ENCODE results near the gene PCDH18. TPM values are rescaled to one million over a fixed set of nuclear protein-coding genes. Genes with fewer than 3 reads are reported as not detected.

PCDH18 gene
- total RNA-seq, 1 donor from 2014 or later: 4.9 TPM

GRCh38 chr4:137572647-137573046, 40.4 kb upstream of the PCDH18 start:
- Histone ChIP-seq H3K79me2 (ENCODE audit: insufficient read depth, low read length) (no peaks in the 10 kb centered on the region), H3K4me1 (ENCODE audit: insufficient read depth, low read length) (no peaks in the 10 kb centered on the region), H3K27ac (ENCODE audit: low read depth, low read length) (no peak overlapping the region), H3K9me3 (ENCODE audit: insufficient read depth, low read depth, low read length) (no peaks in the 10 kb centered on the region), H3K36me3 (ENCODE audit: insufficient read depth, low read length) (no peaks in the 10 kb centered on the region), H2AFZ (ENCODE audit: low read depth, low read length) (no peak overlapping the region), H3K4me2 (ENCODE audit: low read length) (no peak overlapping the region), H4K20me1 (ENCODE audit: insufficient read depth, low read length) (no peaks in the 10 kb centered on the region), H3K4me3 (ENCODE audit: insufficient read depth, low read depth, low read length) (no peak overlapping the region), H3K27me3 (ENCODE audit: insufficient read depth, low read length) (no peaks in the 10 kb centered on the region), H3K9ac (ENCODE audit: low read length) (no peak overlapping the region)
- Mint-ChIP-seq H3K4me1 (ENCODE audit: low read depth, unreplicated experiment) (peaks cover 2% of the 10 kb centered on the region), H3K4me3 (ENCODE audit: unreplicated experiment) (no peak overlapping the region), H3K27ac (ENCODE audit: unreplicated experiment) (no peak overlapping the region), H3K36me3 (ENCODE audit: low read depth, unreplicated experiment) (peaks cover 3% of the 10 kb centered on the region), H3K27me3 (ENCODE audit: low read depth, unreplicated experiment) (no peaks in the 10 kb centered on the region), H3K9me3 (ENCODE audit: unreplicated experiment) (peaks cover 2% of the 10 kb centered on the region)
- FAIRE-seq (no peak), DNase-seq (ENCODE audit: low read depth) (no peak)
- no peak for TF ChIP-seq CTCF (IDR thresholded peaks at IDR 0.05; ENCODE audit: insufficient read depth, low read depth, low read length)
- TF ChIP-seq EZH2 (IDR thresholded peaks at IDR 0.05; ENCODE audit: insufficient read depth, low read length): no peak

DNA sequence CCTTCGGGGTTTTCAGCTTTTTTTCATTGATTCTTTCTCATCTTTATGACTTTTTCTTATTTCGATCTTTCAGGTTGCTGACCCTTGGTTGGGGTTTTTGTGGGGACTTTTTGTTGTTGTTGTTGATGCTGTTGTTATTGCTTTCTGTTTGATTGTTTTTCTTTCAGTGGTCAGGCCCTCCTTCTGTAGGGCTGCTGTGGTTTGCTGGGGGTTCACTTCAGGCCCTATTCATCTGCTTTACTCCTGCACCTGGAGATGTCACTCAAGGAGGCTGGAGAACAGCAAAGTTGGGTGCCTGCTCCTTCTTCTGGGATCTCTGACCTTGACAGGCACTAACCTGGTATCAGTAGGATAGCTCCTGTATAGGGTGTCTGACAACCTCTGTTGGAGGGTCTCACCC, 39.9 kb upstream of the PCDH18 start:
- Mint-ChIP-seq H3K4me3 (ENCODE audit: unreplicated experiment) (no peak overlapping the region), H3K27me3 (ENCODE audit: low read depth, unreplicated experiment) (no peaks in the 10 kb centered on the region), H3K27ac (ENCODE audit: unreplicated experiment) (no peak overlapping the region), H3K9me3 (ENCODE audit: unreplicated experiment) (peaks cover 2% of the 10 kb centered on the region), H3K4me1 (ENCODE audit: low read depth, unreplicated experiment) (peaks cover under 1% of the 10 kb centered on the region), H3K36me3 (ENCODE audit: low read depth, unreplicated experiment) (peaks cover 3% of the 10 kb centered on the region)
- TF ChIP-seq EZH2 (IDR thresholded peaks at IDR 0.05; ENCODE audit: insufficient read depth, low read length) (no peak), CTCF (IDR thresholded peaks at IDR 0.05; ENCODE audit: insufficient read depth, low read depth, low read length) (no peak)
- Histone ChIP-seq H2AFZ (ENCODE audit: low read depth, low read length) (no peak overlapping the region), H3K4me2 (ENCODE audit: low read length) (no peak overlapping the region), H3K4me1 (ENCODE audit: insufficient read depth, low read length) (no peaks in the 10 kb centered on the region), H3K4me3 (ENCODE audit: insufficient read depth, low read depth, low read length) (no peak overlapping the region), H3K27me3 (ENCODE audit: insufficient read depth, low read length) (no peaks in the 10 kb centered on the region), H3K9ac (ENCODE audit: low read length) (no peak overlapping the region), H3K36me3 (ENCODE audit: insufficient read depth, low read length) (no peaks in the 10 kb centered on the region), H4K20me1 (ENCODE audit: insufficient read depth, low read length) (no peaks in the 10 kb centered on the region), H3K27ac (ENCODE audit: low read depth, low read length) (no peak overlapping the region), H3K9me3 (ENCODE audit: insufficient read depth, low read depth, low read length) (no peaks in the 10 kb centered on the region), H3K79me2 (ENCODE audit: insufficient read depth, low read length) (no peaks in the 10 kb centered on the region)
- DNase-seq (ENCODE audit: low read depth) (no peak), FAIRE-seq (no peak)

- FAIRE-seq (no peak), DNase-seq (ENCODE audit: low read depth) (peak; percentile 6)
- H3K4me1 Mint-ChIP-seq (ENCODE audit: low read depth, unreplicated experiment): peaks cover 10% of the 10 kb centered on the region
- no peak overlapping the region for H3K4me3 Mint-ChIP-seq (ENCODE audit: unreplicated experiment)
- peaks cover 6% of the 10 kb centered on the region for H3K4me1 ChIP-seq (ENCODE audit: insufficient read depth, low read length)
- H3K4me2 ChIP-seq (ENCODE audit: low read length): no peak overlapping the region
- H3K9ac ChIP-seq (ENCODE audit: low read length): no peak overlapping the region
- H3K4me3 ChIP-seq (ENCODE audit: insufficient read depth, low read depth, low read length): no peak overlapping the region
- no peaks in the 10 kb centered on the region for H3K9me3 Mint-ChIP-seq (ENCODE audit: unreplicated experiment)
- TF ChIP-seq EZH2 (IDR thresholded peaks at IDR 0.05; ENCODE audit: insufficient read depth, low read length) (no peak), CTCF (IDR thresholded peaks at IDR 0.05; ENCODE audit: insufficient read depth, low read depth, low read length) (no peak)
- no peaks in the 10 kb centered on the region for H3K9me3 ChIP-seq (ENCODE audit: insufficient read depth, low read depth, low read length)
- H2AFZ ChIP-seq (ENCODE audit: low read depth, low read length): no peak overlapping the region
- H3K36me3 ChIP-seq (ENCODE audit: insufficient read depth, low read length): no peaks in the 10 kb centered on the region
- no peaks in the 10 kb centered on the region for H3K79me2 ChIP-seq (ENCODE audit: insufficient read depth, low read length)
- H3K27me3 Mint-ChIP-seq (ENCODE audit: low read depth, unreplicated experiment): peaks cover 1% of the 10 kb centered on the region
- no peak overlapping the region for H3K27ac Mint-ChIP-seq (ENCODE audit: unreplicated experiment)
- H3K27ac ChIP-seq (ENCODE audit: low read depth, low read length): no peak overlapping the region
- no peaks in the 10 kb centered on the region for H3K36me3 Mint-ChIP-seq (ENCODE audit: low read depth, unreplicated experiment)
- no peaks in the 10 kb centered on the region for H3K27me3 ChIP-seq (ENCODE audit: insufficient read depth, low read length)
- H4K20me1 ChIP-seq (ENCODE audit: insufficient read depth, low read length): no peaks in the 10 kb centered on the region
Observed at GRCh38 chr4:137559801-137560200, 27.5 kb upstream of the PCDH18 start.

All from astrocyte (in vitro differentiated cells and primary cell).